AG10803 (cell line): ENCODE results near the gene RNASE4.
"Not testable (repeated sequence)": the region's sequence is repeated elsewhere in the genome, so short reads cannot be mapped to it uniquely, and the experiment has no call there.

Source experiments
- DNase-seq: peaks from one replicate; pipeline ENCODE4 v3.0.0; 2010; ENCODE audit warnings: low read depth
- H3K4me3 ChIP-seq: 2 replicates; pipeline ENCODE4 v1.5.1; 2011; ENCODE audit warnings: mild to moderate bottlenecking, low read length, control low read depth
- CTCF ChIP-seq: conservative IDR thresholded peaks from 2 replicates; pipeline ENCODE4 v1.5.1; 2011; ENCODE audit warnings: mild to moderate bottlenecking, low read length, control low read depth, inconsistent platforms

Gene RNASE4

GRCh38 chr14:20699931-20700330 lies 15.6 kb downstream of the RNASE4 start:
- DNase-seq: no peak
- TF ChIP-seq CTCF: no peak

GRCh38 chr14:20700965-20701364 lies 16.6 kb downstream of the RNASE4 start:
- H3K4me3 ChIP-seq, DNase-seq: not testable (repeated sequence)

More at GRCh38 chr14:20699931-20700330, 15.6 kb downstream of the RNASE4 start:
- H3K4me3 ChIP-seq: no peak overlapping the region

- H3K4me3 ChIP-seq: no peak overlapping the region
- no peak for DNase-seq
- no peak for TF ChIP-seq CTCF
These were observed 22.4 kb downstream of the RNASE4 start for GRCh38 chr14:20706657-20707355.

GRCh38 chr14:20707622-20708021 lies 23.3 kb downstream of the RNASE4 start:
- no peak for TF ChIP-seq CTCF

GRCh38 chr14:20711261-20711660 lies 26.9 kb downstream of the RNASE4 start:
- DNase-seq: no peak
- no peak for TF ChIP-seq CTCF

More at GRCh38 chr14:20707622-20708021, 23.3 kb downstream of the RNASE4 start:
- peak; percentile 22 for DNase-seq
- no peak overlapping the region for H3K4me3 ChIP-seq

GRCh38 chr14:20711685-20712084 lies 27.3 kb downstream of the RNASE4 start:
- no peak for TF ChIP-seq CTCF
- no peak for DNase-seq
- H3K4me3 ChIP-seq: no peak overlapping the region

More at GRCh38 chr14:20711261-20711660, 26.9 kb downstream of the RNASE4 start:
- H3K4me3 ChIP-seq: no peak overlapping the region

- no peak overlapping the region for H3K4me3 ChIP-seq
- no peak for DNase-seq
- TF ChIP-seq CTCF: no peak
These were observed 28.5 kb downstream of the RNASE4 start for GRCh38 chr14:20712904-20713303.
